SK-N-SH (cell line): ENCODE measurements around the gene RC3H2. TPM values are rescaled to one million over a fixed set of nuclear protein-coding genes. Genes with fewer than 3 reads are reported as not detected.
"Not testable (repeated sequence)": the region's sequence is repeated elsewhere in the genome, so short reads cannot be mapped to it uniquely, and the experiment has no call there.

Source experiments
- CTCF ChIA-PET: fragments of 300-600, 350-600 bp; formaldehyde crosslinking; extraction: SDS; loops from one replicate; lab custom pipeline; 2021; lab: Yijun Ruan, JAX
- POLR2A ChIA-PET: fragments of 350-600 bp; sonication (Branson Sonifier 250); formaldehyde crosslinking; extraction: SDS; loops from one replicate; lab custom pipeline; 2020; ENCODE audit warnings: antibody characterized with exemption, inconsistent platforms; lab: Yijun Ruan, JAX
- DNase-seq: peaks from one replicate; pipeline ENCODE4 v3.0.0; 2012
- H2AFZ ChIP-seq: fragments of 200-600 bp; sonication (generic); 2 replicates; pipeline ENCODE4 v1.8.1; 2016; ENCODE audit warnings: antibody characterized with exemption, mild to moderate bottlenecking, low read depth
- H3F3A ChIP-seq: fragments of 200-600 bp; sonication (generic); replicated peaks from 2 replicates; pipeline ENCODE3; 2016; ENCODE audit warnings: antibody characterized with exemption, mild to moderate bottlenecking; ENCODE audit not compliant: insufficient read depth
- H3K27ac ChIP-seq, 2 experiments: fragments of 200-500 bp in 1 of 2; fragments of 200-600 bp in 1 of 2; sonication (Bioruptor generic) in 1 of 2; sonication (generic), shearing (Covaris generic) in 1 of 2; 2 replicates each; pipeline versions ENCODE4 v1.5.1 to v1.6.1; 2014 to 2016; ENCODE audit warnings: low read depth in 2 of 2, inconsistent platforms in 1 of 2, low read length in 1 of 2, mild to moderate bottlenecking in 1 of 2, mixed read lengths in 1 of 2
- H3K27me3 ChIP-seq: fragments of 200-600 bp; sonication (generic), shearing (Covaris generic); 2 replicates; pipeline ENCODE4 v1.6.1; 2016; ENCODE audit warnings: mixed run types; ENCODE audit not compliant: insufficient read depth
- H3K36me3 ChIP-seq, 2 experiments: fragments of 200-500 bp in 1 of 2; fragments of 200-600 bp in 1 of 2; sonication (Bioruptor generic) in 1 of 2; sonication (generic) in 1 of 2; replicated peaks in 1 of 2; 2 replicates each; pipeline versions ENCODE3 to v1.5.1; 2014 to 2016; ENCODE audit warnings: low read length in 1 of 2, mild to moderate bottlenecking in 1 of 2; ENCODE audit not compliant: insufficient read depth in 2 of 2, control insufficient read depth in 1 of 2
- H3K4me1 ChIP-seq, 2 experiments: fragments of 200-500 bp in 1 of 2; fragments of 200-600 bp in 1 of 2; sonication (Bioruptor generic) in 1 of 2; sonication (generic), shearing (Covaris generic) in 1 of 2; 2 replicates each; pipeline versions ENCODE4 v1.5.1 to v1.6.1; 2014 to 2016; ENCODE audit warnings: low read depth in 1 of 2, low read length in 1 of 2, mixed run types in 1 of 2; ENCODE audit not compliant: insufficient read depth in 2 of 2, control insufficient read depth in 1 of 2
- H3K4me2 ChIP-seq: fragments of 200-600 bp; sonication (generic), shearing (Covaris generic); 2 replicates; pipeline ENCODE4 v1.6.1; 2017; ENCODE audit warnings: mixed run types
- H3K4me3 ChIP-seq, 2 experiments: fragments of 200-500 bp in 1 of 2; fragments of 200-600 bp in 1 of 2; sonication (Bioruptor generic) in 1 of 2; sonication (generic), shearing (Covaris generic) in 1 of 2; 2 replicates each; pipeline versions ENCODE4 v1.5.1 to v1.8.1; 2014 to 2016; ENCODE audit warnings: low read depth in 2 of 2, inconsistent platforms in 1 of 2, low read length in 1 of 2, mild to moderate bottlenecking in 1 of 2, mixed read lengths in 1 of 2, moderate library complexity in 1 of 2
- H3K79me2 ChIP-seq: fragments of 200-600 bp; sonication (generic); 2 replicates; pipeline ENCODE4 v1.8.1; 2017; ENCODE audit warnings: mild to moderate bottlenecking; ENCODE audit not compliant: insufficient read depth
- H3K9ac ChIP-seq: fragments of 200-600 bp; sonication (generic); 2 replicates; pipeline ENCODE4 v1.6.1; 2017; ENCODE audit warnings: mixed run types
- H3K9me2 ChIP-seq: fragments of 200-600 bp; sonication (generic); 2 replicates; pipeline ENCODE4 v1.6.1; 2017; ENCODE audit warnings: mixed run types
- H3K9me3 ChIP-seq: fragments of 200-600 bp; sonication (generic); 2 replicates; pipeline ENCODE4 v1.6.1; 2017; ENCODE audit warnings: mixed run types, mild to moderate bottlenecking, moderate library complexity
- H4K20me1 ChIP-seq: fragments of 200-600 bp; sonication (generic); 2 replicates; pipeline ENCODE4 v1.6.1; 2017; ENCODE audit warnings: mild to moderate bottlenecking, mixed run types; ENCODE audit not compliant: insufficient read depth
- CHD2 ChIP-seq: fragments of 150-350 bp; IDR thresholded peaks from 2 replicates; pipeline ENCODE4 v1.6.1; 2018; ENCODE audit warnings: low read length; ENCODE audit not compliant: partially characterized antibody
- ELF1 ChIP-seq: IDR thresholded peaks from 2 replicates; pipeline ENCODE4 v1.4.0; 2012
- EZH2phosphoT487 ChIP-seq: fragments of 200-600 bp; sonication (generic); IDR thresholded peaks from 2 replicates; pipeline ENCODE4 v1.6.1; 2017; ENCODE audit warnings: low read depth, mixed run types, mild to moderate bottlenecking, antibody characterized with exemption, moderate library complexity, borderline replicate concordance
- GATA2 ChIP-seq: sonication (generic); formaldehyde crosslinking; IDR thresholded peaks from 2 replicates; pipeline ENCODE4 v1.5.0; 2020; ENCODE audit warnings: mild to moderate bottlenecking, missing genetic modification reagents
- NFIC ChIP-seq: IDR thresholded peaks from 2 replicates; pipeline ENCODE4 v1.4.0; 2012; ENCODE audit warnings: borderline replicate concordance
- NRF1 ChIP-seq: IDR thresholded peaks from 2 replicates; pipeline ENCODE4 v1.6.1; 2012; ENCODE audit warnings: low read depth, mild to moderate bottlenecking, low read length
- RCOR1 ChIP-seq: fragments of 150-350 bp; IDR thresholded peaks from 2 replicates; pipeline ENCODE4 v1.6.1; 2017; ENCODE audit warnings: antibody characterized with exemption, low read length
- RFX5 ChIP-seq: IDR thresholded peaks from 2 replicates; pipeline ENCODE4 v1.6.1; 2012; ENCODE audit warnings: mild to moderate bottlenecking, improper control_type of control experiment, low read length
- RXRA ChIP-seq: IDR thresholded peaks from 2 replicates; pipeline ENCODE4 v1.4.0; 2012; ENCODE audit warnings: low read depth, mild to moderate bottlenecking, borderline replicate concordance
- SIN3A ChIP-seq: IDR thresholded peaks from 2 replicates; pipeline ENCODE4 v1.6.1; 2012; ENCODE audit warnings: low read depth, mild to moderate bottlenecking, low read length, moderate library complexity, borderline replicate concordance
- SMC3 ChIP-seq: IDR thresholded peaks from 2 replicates; pipeline ENCODE4 v1.6.1; 2012; ENCODE audit warnings: low read depth, low read length, improper control_type of control experiment
- TEAD4 ChIP-seq: IDR thresholded peaks from 2 replicates; pipeline ENCODE4 v1.4.0; 2012; ENCODE audit warnings: mild to moderate bottlenecking, borderline replicate concordance; ENCODE audit not compliant: insufficient read depth
- WGBS: methylation state at CpG from one replicate; pipeline ENCODE4 v1.1.6; 2017; ENCODE audit warnings: low lambda C conversion rate; 5-methylcytosine and 5-hydroxymethylcytosine counted together
- polyA plus RNA-seq, 3 experiments: library from polyadenylated mRNA; depleted of rRNA; stranded (reverse); fragments of >200 nt; gene quantifications; 2 replicates each; pipeline ENCODE4 v1.2.3, GENCODE V29; 2012
- TF ChIP-seq, protein P1 (sequence below): IDR thresholded peaks from 2 replicates; pipeline ENCODE4 v1.4.0; 2012; ENCODE audit warnings: low read depth, borderline replicate concordance
- TF ChIP-seq, protein P2 (sequence below): fragments of 200-600 bp; sonication (generic); IDR thresholded peaks from 2 replicates; pipeline ENCODE4 v1.6.1; 2017; ENCODE audit warnings: antibody characterized with exemption, mild to moderate bottlenecking, moderate library complexity
- TF ChIP-seq, protein P3 (sequence below): IDR thresholded peaks from 2 replicates; pipeline ENCODE4 v1.6.1; 2012; ENCODE audit warnings: mild to moderate bottlenecking, low read depth, low read length, moderate library complexity
- TF ChIP-seq, protein P4 (sequence below): IDR thresholded peaks from 2 replicates; pipeline ENCODE4 v1.4.0; 2012; ENCODE audit warnings: low read depth, borderline replicate concordance
- TF ChIP-seq, protein P5 (sequence below): fragments of 150-350 bp; IDR thresholded peaks from 2 replicates; pipeline ENCODE4 v1.6.1; 2016; ENCODE audit warnings: mild to moderate bottlenecking, low read depth, low read length

Gene RC3H2
- polyA plus RNA-seq, 1 of the 3 experiments (the other 2 are of a cell fraction) = 12.4 TPM

DNA sequence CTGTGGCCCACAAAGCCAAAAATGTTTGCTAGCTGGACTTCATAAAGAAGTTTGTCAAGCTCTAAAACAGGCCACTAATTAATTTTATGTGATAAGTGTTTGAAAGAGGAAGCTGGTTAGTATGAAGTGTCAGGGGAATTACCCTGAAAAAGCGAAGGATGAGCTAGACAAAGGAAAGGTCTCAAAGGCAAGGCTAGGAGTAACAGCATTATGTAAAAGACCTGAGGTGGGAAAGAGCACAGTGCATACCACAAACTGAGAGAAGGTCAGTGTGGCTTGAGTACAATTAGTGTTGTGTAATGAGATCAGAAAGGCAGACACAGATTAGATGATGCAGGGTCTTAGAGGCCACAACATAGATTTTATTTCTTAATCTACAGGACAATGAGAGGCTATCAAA lies 29.6 kb downstream of the RC3H2 start:
- H3K36me3 ChIP-seq = peaks cover 70 to 80% of the 10 kb centered on the region in 2 experiments
- H3K9ac ChIP-seq = no peak overlapping the region

DNA sequence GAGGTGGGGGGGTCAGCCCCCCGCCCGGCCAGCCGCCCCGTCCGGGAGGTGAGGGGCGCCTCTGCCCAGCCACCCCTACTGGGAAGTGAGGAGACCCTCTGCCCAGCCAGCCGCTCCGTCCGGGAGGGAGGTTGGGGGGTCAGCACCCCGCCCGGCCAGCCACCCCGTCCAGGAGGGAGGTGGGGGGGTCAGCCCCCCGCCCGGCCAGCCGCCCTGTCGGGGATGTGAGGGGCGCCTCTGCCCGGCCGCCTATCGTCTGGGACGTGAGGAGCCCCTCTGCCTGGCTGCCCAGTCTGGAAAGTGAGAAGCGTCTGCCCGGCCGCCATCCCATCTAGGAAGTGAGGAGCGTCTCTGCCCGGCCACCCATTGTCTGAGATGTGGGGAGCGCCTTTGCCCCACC lies 37.9 kb downstream of the RC3H2 start:
- H3F3A ChIP-seq, H3K27ac ChIP-seq, POLR2A ChIA-PET, H3K4me1 ChIP-seq, H3K4me3 ChIP-seq, H3K9ac ChIP-seq, H3K9me2 ChIP-seq, H3K79me2 ChIP-seq, CTCF ChIA-PET, H3K27me3 ChIP-seq, H3K4me2 ChIP-seq, H3K9me3 ChIP-seq, H4K20me1 ChIP-seq, H2AFZ ChIP-seq, DNase-seq: not testable (repeated sequence)
- WGBS = no CpG with 5 or more reads among the region's 27 CpGs
- H3K36me3 ChIP-seq = peaks cover 35 to 53% of the 10 kb centered on the region in 2 experiments

More for the DNA sequence above, 29.6 kb downstream of the RC3H2 start:
- no peaks in the 10 kb centered on the region for H3K9me2 ChIP-seq
- no peak overlapping the region for H3K4me3 ChIP-seq
- CTCF ChIA-PET = interaction anchor here (1.0 to 1.2 kb wide), 3 partner anchors 40 to 410 kb away, joined by 3 to 4 read pairs (median 3); no protein-coding TSS in a partner anchor
- H4K20me1 ChIP-seq = no peaks in the 10 kb centered on the region
- WGBS = 100% methylated on average over 1 of the region's 1 CpG
- H3F3A ChIP-seq = peaks cover 3% of the 10 kb centered on the region
- no peaks in the 10 kb centered on the region for H3K9me3 ChIP-seq
- TF ChIP-seq TEAD4 = no peak
- no peak for TF ChIP-seq NFIC
- TF ChIP-seq, protein P1, sequence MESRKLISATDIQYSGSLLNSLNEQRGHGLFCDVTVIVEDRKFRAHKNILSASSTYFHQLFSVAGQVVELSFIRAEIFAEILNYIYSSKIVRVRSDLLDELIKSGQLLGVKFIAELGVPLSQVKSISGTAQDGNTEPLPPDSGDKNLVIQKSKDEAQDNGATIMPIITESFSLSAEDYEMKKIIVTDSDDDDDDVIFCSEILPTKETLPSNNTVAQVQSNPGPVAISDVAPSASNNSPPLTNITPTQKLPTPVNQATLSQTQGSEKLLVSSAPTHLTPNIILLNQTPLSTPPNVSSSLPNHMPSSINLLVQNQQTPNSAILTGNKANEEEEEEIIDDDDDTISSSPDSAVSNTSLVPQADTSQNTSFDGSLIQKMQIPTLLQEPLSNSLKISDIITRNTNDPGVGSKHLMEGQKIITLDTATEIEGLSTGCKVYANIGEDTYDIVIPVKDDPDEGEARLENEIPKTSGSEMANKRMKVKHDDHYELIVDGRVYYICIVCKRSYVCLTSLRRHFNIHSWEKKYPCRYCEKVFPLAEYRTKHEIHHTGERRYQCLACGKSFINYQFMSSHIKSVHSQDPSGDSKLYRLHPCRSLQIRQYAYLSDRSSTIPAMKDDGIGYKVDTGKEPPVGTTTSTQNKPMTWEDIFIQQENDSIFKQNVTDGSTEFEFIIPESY = no peak
- TF ChIP-seq SIN3A = no peak
- TF ChIP-seq, protein P2, sequence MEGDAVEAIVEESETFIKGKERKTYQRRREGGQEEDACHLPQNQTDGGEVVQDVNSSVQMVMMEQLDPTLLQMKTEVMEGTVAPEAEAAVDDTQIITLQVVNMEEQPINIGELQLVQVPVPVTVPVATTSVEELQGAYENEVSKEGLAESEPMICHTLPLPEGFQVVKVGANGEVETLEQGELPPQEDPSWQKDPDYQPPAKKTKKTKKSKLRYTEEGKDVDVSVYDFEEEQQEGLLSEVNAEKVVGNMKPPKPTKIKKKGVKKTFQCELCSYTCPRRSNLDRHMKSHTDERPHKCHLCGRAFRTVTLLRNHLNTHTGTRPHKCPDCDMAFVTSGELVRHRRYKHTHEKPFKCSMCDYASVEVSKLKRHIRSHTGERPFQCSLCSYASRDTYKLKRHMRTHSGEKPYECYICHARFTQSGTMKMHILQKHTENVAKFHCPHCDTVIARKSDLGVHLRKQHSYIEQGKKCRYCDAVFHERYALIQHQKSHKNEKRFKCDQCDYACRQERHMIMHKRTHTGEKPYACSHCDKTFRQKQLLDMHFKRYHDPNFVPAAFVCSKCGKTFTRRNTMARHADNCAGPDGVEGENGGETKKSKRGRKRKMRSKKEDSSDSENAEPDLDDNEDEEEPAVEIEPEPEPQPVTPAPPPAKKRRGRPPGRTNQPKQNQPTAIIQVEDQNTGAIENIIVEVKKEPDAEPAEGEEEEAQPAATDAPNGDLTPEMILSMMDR = no peak
- no peak for TF ChIP-seq RCOR1
- TF ChIP-seq CHD2 = no peak
- no peak for TF ChIP-seq EZH2phosphoT487
- TF ChIP-seq, protein P3, sequence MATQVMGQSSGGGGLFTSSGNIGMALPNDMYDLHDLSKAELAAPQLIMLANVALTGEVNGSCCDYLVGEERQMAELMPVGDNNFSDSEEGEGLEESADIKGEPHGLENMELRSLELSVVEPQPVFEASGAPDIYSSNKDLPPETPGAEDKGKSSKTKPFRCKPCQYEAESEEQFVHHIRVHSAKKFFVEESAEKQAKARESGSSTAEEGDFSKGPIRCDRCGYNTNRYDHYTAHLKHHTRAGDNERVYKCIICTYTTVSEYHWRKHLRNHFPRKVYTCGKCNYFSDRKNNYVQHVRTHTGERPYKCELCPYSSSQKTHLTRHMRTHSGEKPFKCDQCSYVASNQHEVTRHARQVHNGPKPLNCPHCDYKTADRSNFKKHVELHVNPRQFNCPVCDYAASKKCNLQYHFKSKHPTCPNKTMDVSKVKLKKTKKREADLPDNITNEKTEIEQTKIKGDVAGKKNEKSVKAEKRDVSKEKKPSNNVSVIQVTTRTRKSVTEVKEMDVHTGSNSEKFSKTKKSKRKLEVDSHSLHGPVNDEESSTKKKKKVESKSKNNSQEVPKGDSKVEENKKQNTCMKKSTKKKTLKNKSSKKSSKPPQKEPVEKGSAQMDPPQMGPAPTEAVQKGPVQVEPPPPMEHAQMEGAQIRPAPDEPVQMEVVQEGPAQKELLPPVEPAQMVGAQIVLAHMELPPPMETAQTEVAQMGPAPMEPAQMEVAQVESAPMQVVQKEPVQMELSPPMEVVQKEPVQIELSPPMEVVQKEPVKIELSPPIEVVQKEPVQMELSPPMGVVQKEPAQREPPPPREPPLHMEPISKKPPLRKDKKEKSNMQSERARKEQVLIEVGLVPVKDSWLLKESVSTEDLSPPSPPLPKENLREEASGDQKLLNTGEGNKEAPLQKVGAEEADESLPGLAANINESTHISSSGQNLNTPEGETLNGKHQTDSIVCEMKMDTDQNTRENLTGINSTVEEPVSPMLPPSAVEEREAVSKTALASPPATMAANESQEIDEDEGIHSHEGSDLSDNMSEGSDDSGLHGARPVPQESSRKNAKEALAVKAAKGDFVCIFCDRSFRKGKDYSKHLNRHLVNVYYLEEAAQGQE = no peak
- TF ChIP-seq NRF1 = no peak
- TF ChIP-seq SMC3 = no peak
- TF ChIP-seq, protein P4, sequence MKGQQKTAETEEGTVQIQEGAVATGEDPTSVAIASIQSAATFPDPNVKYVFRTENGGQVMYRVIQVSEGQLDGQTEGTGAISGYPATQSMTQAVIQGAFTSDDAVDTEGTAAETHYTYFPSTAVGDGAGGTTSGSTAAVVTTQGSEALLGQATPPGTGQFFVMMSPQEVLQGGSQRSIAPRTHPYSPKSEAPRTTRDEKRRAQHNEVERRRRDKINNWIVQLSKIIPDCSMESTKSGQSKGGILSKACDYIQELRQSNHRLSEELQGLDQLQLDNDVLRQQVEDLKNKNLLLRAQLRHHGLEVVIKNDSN = no peak
- no peak for TF ChIP-seq GATA2 (CRISPR knock-in tag)
- no peak for TF ChIP-seq ELF1
- TF ChIP-seq, protein P5, sequence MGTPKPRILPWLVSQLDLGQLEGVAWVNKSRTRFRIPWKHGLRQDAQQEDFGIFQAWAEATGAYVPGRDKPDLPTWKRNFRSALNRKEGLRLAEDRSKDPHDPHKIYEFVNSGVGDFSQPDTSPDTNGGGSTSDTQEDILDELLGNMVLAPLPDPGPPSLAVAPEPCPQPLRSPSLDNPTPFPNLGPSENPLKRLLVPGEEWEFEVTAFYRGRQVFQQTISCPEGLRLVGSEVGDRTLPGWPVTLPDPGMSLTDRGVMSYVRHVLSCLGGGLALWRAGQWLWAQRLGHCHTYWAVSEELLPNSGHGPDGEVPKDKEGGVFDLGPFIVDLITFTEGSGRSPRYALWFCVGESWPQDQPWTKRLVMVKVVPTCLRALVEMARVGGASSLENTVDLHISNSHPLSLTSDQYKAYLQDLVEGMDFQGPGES = no peak
- no peak for TF ChIP-seq RXRA
- TF ChIP-seq RFX5 = no peak
- H3K27ac ChIP-seq = no peak overlapping the region
- POLR2A ChIA-PET = no interaction called here
- no peaks in the 10 kb centered on the region for H3K4me1 ChIP-seq
- H3K4me2 ChIP-seq = no peak overlapping the region
- no peaks in the 10 kb centered on the region for H3K27me3 ChIP-seq
- no peak overlapping the region for H2AFZ ChIP-seq
- peaks cover 9% of the 10 kb centered on the region; the same call in 1 of the 2 replicates for H3K79me2 ChIP-seq
- DNase-seq = no peak
